ENCODE measurements around the gene EZR.
A peak's percentile ranks its signal among the peaks of the same experiment; 100 is the strongest.

EZR gene

GRCh38 chr6:158831571-158831970 lies 12.4 kb upstream of the EZR start:
- H3K4ac ChIP-seq (ENCODE audit: low read depth, low read length) = no peak overlapping the region
- H4K91ac ChIP-seq (ENCODE audit: low read depth, low read length) = no peak overlapping the region
- no peak overlapping the region for H3K27ac ChIP-seq (ENCODE audit: low read depth, low read length)
- H4K12ac ChIP-seq (ENCODE audit: low read depth, low read length) = no peak overlapping the region
- H2BK5ac ChIP-seq (ENCODE audit: low read depth, low read length, poor library complexity) = no peak overlapping the region
- H4K8ac ChIP-seq (ENCODE audit: low read depth, low read length) = no peak overlapping the region
- H3K9me3 ChIP-seq (ENCODE audit: insufficient read depth, low read depth, low read length) = no peaks in the 10 kb centered on the region
- peaks cover 22 to 27% of the 10 kb centered on the region in 2 experiments for H3K4me1 ChIP-seq (ENCODE audit: control insufficient read depth in 1 of 2, insufficient read depth in 2 of 2, low read length in 2 of 2)
- H3K23ac ChIP-seq (ENCODE audit: low read length) = no peak overlapping the region
- H3K4me2 ChIP-seq (ENCODE audit: low read length) = no peak overlapping the region
- no peak overlapping the region for H3K9ac ChIP-seq (ENCODE audit: low read length)
- peak; percentile 86 to 91 for DNase-seq
- H2BK12ac ChIP-seq (ENCODE audit: low read length) = peak overlapping the region; percentile 14
- H2AFZ ChIP-seq (ENCODE audit: insufficient read depth, low read length, poor library complexity) = no peak overlapping the region
- no peak overlapping the region for H2AK5ac ChIP-seq (ENCODE audit: low read length)
- H3K79me1 ChIP-seq (ENCODE audit: low read length) = peaks cover 21% of the 10 kb centered on the region
- H3K4me3 ChIP-seq (ENCODE audit: low read depth, low read length) = no peak overlapping the region
- no peaks in the 10 kb centered on the region for H3K27me3 ChIP-seq (ENCODE audit: insufficient read depth, low read length)
- H2BK120ac ChIP-seq (ENCODE audit: insufficient read depth, low read length, poor library complexity) = no peak overlapping the region
- no peak overlapping the region for H3K14ac ChIP-seq (ENCODE audit: low read length)
- H3K79me2 ChIP-seq (ENCODE audit: control insufficient read depth, insufficient read depth, low read length, poor library complexity) = no peaks in the 10 kb centered on the region
- H3K36me3 ChIP-seq (ENCODE audit: control insufficient read depth in 1 of 2, insufficient read depth in 2 of 2, low read length in 2 of 2) = no peaks in the 10 kb centered on the region
- no CpG with 5 or more reads among the region's 8 CpGs for WGBS (ENCODE audit: extremely low coverage, insufficient coverage, insufficient read length)
- no peak overlapping the region for H3K18ac ChIP-seq (ENCODE audit: low read length)

GRCh38 chr6:158830736-158831135 lies 11.6 kb upstream of the EZR start:
- Histone ChIP-seq H2BK12ac (ENCODE audit: low read length) (peak overlapping the region; percentile 9), H2AK5ac (ENCODE audit: low read length) (peak overlapping the region; percentile 18), H3K14ac (ENCODE audit: low read length) (no peak overlapping the region), H3K79me1 (ENCODE audit: low read length) (peaks cover 24% of the 10 kb centered on the region), H3K9me3 (ENCODE audit: insufficient read depth, low read depth, low read length) (no peaks in the 10 kb centered on the region), H3K4me3 (ENCODE audit: low read depth, low read length) (no peak overlapping the region), H3K79me2 (ENCODE audit: control insufficient read depth, insufficient read depth, low read length, poor library complexity) (peaks cover 2% of the 10 kb centered on the region), H3K18ac (ENCODE audit: low read length) (no peak overlapping the region), H3K36me3 (ENCODE audit: control insufficient read depth in 1 of 2, insufficient read depth in 2 of 2, low read length in 2 of 2) (no peaks in the 10 kb centered on the region), H3K4me1 (ENCODE audit: control insufficient read depth in 1 of 2, insufficient read depth in 2 of 2, low read length in 2 of 2) (peaks cover 20 to 25% of the 10 kb centered on the region in 2 experiments), H3K9ac (ENCODE audit: low read length) (no peak overlapping the region), H3K27ac (ENCODE audit: low read depth, low read length) (no peak overlapping the region), H3K4ac (ENCODE audit: low read depth, low read length) (no peak overlapping the region), H4K12ac (ENCODE audit: low read depth, low read length) (no peak overlapping the region), H2BK5ac (ENCODE audit: low read depth, low read length, poor library complexity) (no peak overlapping the region), H3K27me3 (ENCODE audit: insufficient read depth, low read length) (no peaks in the 10 kb centered on the region), H3K4me2 (ENCODE audit: low read length) (no peak overlapping the region), H2BK120ac (ENCODE audit: insufficient read depth, low read length, poor library complexity) (no peak overlapping the region), H2AFZ (ENCODE audit: insufficient read depth, low read length, poor library complexity) (no peak overlapping the region), H3K23ac (ENCODE audit: low read length) (no peak overlapping the region), H4K91ac (ENCODE audit: low read depth, low read length) (peak overlapping the region; percentile 2), H4K8ac (ENCODE audit: low read depth, low read length) (no peak overlapping the region)
- WGBS (ENCODE audit: extremely low coverage, insufficient coverage, insufficient read length) = no CpG with 5 or more reads among the region's 13 CpGs
- no peak for DNase-seq

- Histone ChIP-seq H3K4me3 (ENCODE audit: low read depth, low read length) (no peak overlapping the region), H3K9me3 (ENCODE audit: insufficient read depth, low read depth, low read length) (no peaks in the 10 kb centered on the region), H3K4me1 (ENCODE audit: control insufficient read depth in 1 of 2, insufficient read depth in 2 of 2, low read length in 2 of 2) (peaks cover 17 to 21% of the 10 kb centered on the region in 2 experiments), H4K91ac (ENCODE audit: low read depth, low read length) (no peak overlapping the region), H2BK120ac (ENCODE audit: insufficient read depth, low read length, poor library complexity) (no peak overlapping the region), H3K79me2 (ENCODE audit: control insufficient read depth, insufficient read depth, low read length, poor library complexity) (peaks cover 5% of the 10 kb centered on the region), H2BK12ac (ENCODE audit: low read length) (no peak overlapping the region), H2BK5ac (ENCODE audit: low read depth, low read length, poor library complexity) (no peak overlapping the region), H3K79me1 (ENCODE audit: low read length) (peaks cover 20% of the 10 kb centered on the region), H4K12ac (ENCODE audit: low read depth, low read length) (no peak overlapping the region), H3K23ac (ENCODE audit: low read length) (no peak overlapping the region), H3K9ac (ENCODE audit: low read length) (no peak overlapping the region), H3K4me2 (ENCODE audit: low read length) (no peak overlapping the region), H2AFZ (ENCODE audit: insufficient read depth, low read length, poor library complexity) (no peak overlapping the region), H4K8ac (ENCODE audit: low read depth, low read length) (no peak overlapping the region), H3K18ac (ENCODE audit: low read length) (no peak overlapping the region), H3K27ac (ENCODE audit: low read depth, low read length) (no peak overlapping the region), H3K14ac (ENCODE audit: low read length) (no peak overlapping the region), H2AK5ac (ENCODE audit: low read length) (no peak overlapping the region), H3K4ac (ENCODE audit: low read depth, low read length) (no peak overlapping the region), H3K27me3 (ENCODE audit: insufficient read depth, low read length) (no peaks in the 10 kb centered on the region), H3K36me3 (ENCODE audit: control insufficient read depth in 1 of 2, insufficient read depth in 2 of 2, low read length in 2 of 2) (no peaks in the 10 kb centered on the region)
- WGBS (ENCODE audit: extremely low coverage, insufficient coverage, insufficient read length) = no CpG with 5 or more reads among the region's 7 CpGs
- peak; percentile 63 to 79 for DNase-seq
These were observed 9.6 kb upstream of the EZR start for GRCh38 chr6:158828807-158829206.

GRCh38 chr6:158826819-158827501 lies 7.8 kb upstream of the EZR start:
- Histone ChIP-seq H3K4me2 (ENCODE audit: low read length) (no peak overlapping the region), H2BK12ac (ENCODE audit: low read length) (peak overlapping the region; percentile 34), H3K27ac (ENCODE audit: low read depth, low read length) (no peak overlapping the region), H3K14ac (ENCODE audit: low read length) (no peak overlapping the region), H4K12ac (ENCODE audit: low read depth, low read length) (no peak overlapping the region), H2AFZ (ENCODE audit: insufficient read depth, low read length, poor library complexity) (no peak overlapping the region), H2BK5ac (ENCODE audit: low read depth, low read length, poor library complexity) (no peak overlapping the region), H2BK120ac (ENCODE audit: insufficient read depth, low read length, poor library complexity) (peak overlapping the region; percentile 52), H3K27me3 (ENCODE audit: insufficient read depth, low read length) (no peaks in the 10 kb centered on the region), H3K36me3 (ENCODE audit: control insufficient read depth in 1 of 2, insufficient read depth in 2 of 2, low read length in 2 of 2) (no peaks in the 10 kb centered on the region), H3K9ac (ENCODE audit: low read length) (no peak overlapping the region), H3K4me1 (ENCODE audit: control insufficient read depth in 1 of 2, insufficient read depth in 2 of 2, low read length in 2 of 2) (peaks cover 17 to 19% of the 10 kb centered on the region in 2 experiments), H4K91ac (ENCODE audit: low read depth, low read length) (peak overlapping the region; percentile 30), H3K4me3 (ENCODE audit: low read depth, low read length) (no peak overlapping the region), H3K79me2 (ENCODE audit: control insufficient read depth, insufficient read depth, low read length, poor library complexity) (peaks cover 5% of the 10 kb centered on the region), H3K9me3 (ENCODE audit: insufficient read depth, low read depth, low read length) (no peaks in the 10 kb centered on the region), H4K8ac (ENCODE audit: low read depth, low read length) (no peak overlapping the region), H3K23ac (ENCODE audit: low read length) (no peak overlapping the region), H3K79me1 (ENCODE audit: low read length) (peaks cover 18% of the 10 kb centered on the region), H2AK5ac (ENCODE audit: low read length) (no peak overlapping the region), H3K18ac (ENCODE audit: low read length) (no peak overlapping the region), H3K4ac (ENCODE audit: low read depth, low read length) (peak overlapping the region; percentile 47)
- DNase-seq = peak in 1 of 2 donors; percentile 34
- no CpG with 5 or more reads among the region's 4 CpGs for WGBS (ENCODE audit: extremely low coverage, insufficient coverage, insufficient read length)

Data from trophoblast cell (in vitro differentiated cells and primary cell).